ENCODE data around the gene PRKCH. TPM values are rescaled to one million over a fixed set of nuclear protein-coding genes. Genes with fewer than 3 reads are reported as not detected.

Gene PRKCH
- total RNA-seq, 1 experiment from 2014 or later, result 10.3 TPM

DNA sequence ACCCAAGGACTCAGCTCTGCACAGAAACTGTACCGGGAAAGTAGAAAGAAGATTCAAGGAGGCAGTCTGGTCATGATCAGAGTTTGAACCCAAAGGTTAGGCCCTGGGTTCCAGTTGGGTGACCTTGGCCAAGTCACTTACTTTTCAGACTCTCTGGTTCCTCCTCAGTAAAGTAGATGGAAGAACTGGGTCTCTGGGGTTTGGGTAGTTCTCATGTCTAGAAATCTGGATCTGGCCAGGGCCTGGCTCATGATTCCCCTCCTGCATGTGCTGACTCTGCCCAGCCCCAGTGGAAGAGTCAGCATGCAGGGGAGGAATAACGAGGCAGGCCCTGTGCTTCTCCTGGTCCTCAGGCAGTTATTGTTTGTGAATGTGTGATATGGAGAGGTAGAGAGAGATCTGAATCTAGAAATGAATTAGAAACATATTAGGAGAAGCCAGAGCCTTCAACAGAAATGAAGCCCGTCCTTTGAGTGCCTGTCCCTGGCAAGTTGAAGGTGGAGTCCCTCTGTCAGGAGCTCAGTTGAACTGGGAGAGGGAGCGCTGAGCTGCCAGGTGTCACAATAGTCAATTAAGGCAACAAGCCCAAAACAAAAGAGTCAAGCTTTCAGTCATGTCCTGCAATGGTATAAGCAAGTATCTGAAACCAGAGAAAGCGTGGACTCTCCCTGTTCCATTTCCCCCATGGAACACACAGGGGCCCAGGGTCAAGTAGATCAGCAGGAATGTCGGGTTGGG, 242.7 kb downstream of the PRKCH start:
- no peak for ATAC-seq
- ChIA-PET CTCF (no interaction called here), POLR2A (no interaction called here)

GRCh38 chr14:61564618-61565091, 243.3 kb downstream of the PRKCH start:
- peaks cover 8% of the 10 kb centered on the region for H3K27me3 Mint-ChIP-seq (ENCODE audit: low read depth)
- DNase-seq (ENCODE audit: low spot score) (no peak), ATAC-seq (no peak)
- H3K4me1 Mint-ChIP-seq, result peaks cover 48% of the 10 kb centered on the region
- no peaks in the 10 kb centered on the region for H3K36me3 Mint-ChIP-seq
- TF ChIP-seq MAX (CRISPR knock-in tag; IDR thresholded peaks at IDR 0.05), result no peak
- no peak for TF ChIP-seq NFE2L1 (CRISPR knock-in tag; IDR thresholded peaks at IDR 0.05)
- TF ChIP-seq, protein P1, sequence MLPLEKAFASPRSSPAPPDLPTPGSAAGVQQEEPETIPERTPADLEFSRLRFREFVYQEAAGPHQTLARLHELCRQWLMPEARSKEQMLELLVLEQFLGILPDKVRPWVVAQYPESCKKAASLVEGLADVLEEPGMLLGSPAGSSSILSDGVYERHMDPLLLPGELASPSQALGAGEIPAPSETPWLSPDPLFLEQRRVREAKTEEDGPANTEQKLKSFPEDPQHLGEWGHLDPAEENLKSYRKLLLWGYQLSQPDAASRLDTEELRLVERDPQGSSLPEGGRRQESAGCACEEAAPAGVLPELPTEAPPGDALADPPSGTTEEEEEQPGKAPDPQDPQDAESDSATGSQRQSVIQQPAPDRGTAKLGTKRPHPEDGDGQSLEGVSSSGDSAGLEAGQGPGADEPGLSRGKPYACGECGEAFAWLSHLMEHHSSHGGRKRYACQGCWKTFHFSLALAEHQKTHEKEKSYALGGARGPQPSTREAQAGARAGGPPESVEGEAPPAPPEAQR (CRISPR knock-in tag; IDR thresholded peaks at IDR 0.05), result no peak
- ChIA-PET CTCF (no interaction called here), POLR2A (no interaction called here)
- H3K4me3 Mint-ChIP-seq, result no peak overlapping the region
- H3K27ac Mint-ChIP-seq, result no peak overlapping the region
- no peaks in the 10 kb centered on the region for H3K9me3 Mint-ChIP-seq

More for the DNA sequence above, 242.7 kb downstream of the PRKCH start:
- Mint-ChIP-seq H3K27ac (no peak overlapping the region), H3K4me1 (peaks cover 42% of the 10 kb centered on the region), H3K27me3 (ENCODE audit: low read depth) (peaks cover 2% of the 10 kb centered on the region), H3K9me3 (no peaks in the 10 kb centered on the region), H3K4me3 (no peak overlapping the region), H3K36me3 (no peaks in the 10 kb centered on the region)
- TF ChIP-seq TEAD4 (CRISPR knock-in tag; IDR thresholded peaks at IDR 0.05) (no peak), AR (CRISPR knock-in tag; IDR thresholded peaks at IDR 0.05) (no peak), SP1 (CRISPR knock-in tag; conservative IDR thresholded peaks at IDR 0.05) (no peak), PREB (CRISPR knock-in tag; IDR thresholded peaks at IDR 0.05; ENCODE audit: borderline replicate concordance) (no peak)
- TF ChIP-seq, protein P2, sequence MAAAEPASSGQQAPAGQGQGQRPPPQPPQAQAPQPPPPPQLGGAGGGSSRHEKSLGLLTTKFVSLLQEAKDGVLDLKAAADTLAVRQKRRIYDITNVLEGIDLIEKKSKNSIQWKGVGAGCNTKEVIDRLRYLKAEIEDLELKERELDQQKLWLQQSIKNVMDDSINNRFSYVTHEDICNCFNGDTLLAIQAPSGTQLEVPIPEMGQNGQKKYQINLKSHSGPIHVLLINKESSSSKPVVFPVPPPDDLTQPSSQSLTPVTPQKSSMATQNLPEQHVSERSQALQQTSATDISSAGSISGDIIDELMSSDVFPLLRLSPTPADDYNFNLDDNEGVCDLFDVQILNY (CRISPR knock-in tag; IDR thresholded peaks at IDR 0.05), result no peak
- TF ChIP-seq, protein P3, sequence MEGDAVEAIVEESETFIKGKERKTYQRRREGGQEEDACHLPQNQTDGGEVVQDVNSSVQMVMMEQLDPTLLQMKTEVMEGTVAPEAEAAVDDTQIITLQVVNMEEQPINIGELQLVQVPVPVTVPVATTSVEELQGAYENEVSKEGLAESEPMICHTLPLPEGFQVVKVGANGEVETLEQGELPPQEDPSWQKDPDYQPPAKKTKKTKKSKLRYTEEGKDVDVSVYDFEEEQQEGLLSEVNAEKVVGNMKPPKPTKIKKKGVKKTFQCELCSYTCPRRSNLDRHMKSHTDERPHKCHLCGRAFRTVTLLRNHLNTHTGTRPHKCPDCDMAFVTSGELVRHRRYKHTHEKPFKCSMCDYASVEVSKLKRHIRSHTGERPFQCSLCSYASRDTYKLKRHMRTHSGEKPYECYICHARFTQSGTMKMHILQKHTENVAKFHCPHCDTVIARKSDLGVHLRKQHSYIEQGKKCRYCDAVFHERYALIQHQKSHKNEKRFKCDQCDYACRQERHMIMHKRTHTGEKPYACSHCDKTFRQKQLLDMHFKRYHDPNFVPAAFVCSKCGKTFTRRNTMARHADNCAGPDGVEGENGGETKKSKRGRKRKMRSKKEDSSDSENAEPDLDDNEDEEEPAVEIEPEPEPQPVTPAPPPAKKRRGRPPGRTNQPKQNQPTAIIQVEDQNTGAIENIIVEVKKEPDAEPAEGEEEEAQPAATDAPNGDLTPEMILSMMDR (IDR thresholded peaks at IDR 0.05), result no peak
- DNase-seq (ENCODE audit: low spot score), result no peak

DNA sequence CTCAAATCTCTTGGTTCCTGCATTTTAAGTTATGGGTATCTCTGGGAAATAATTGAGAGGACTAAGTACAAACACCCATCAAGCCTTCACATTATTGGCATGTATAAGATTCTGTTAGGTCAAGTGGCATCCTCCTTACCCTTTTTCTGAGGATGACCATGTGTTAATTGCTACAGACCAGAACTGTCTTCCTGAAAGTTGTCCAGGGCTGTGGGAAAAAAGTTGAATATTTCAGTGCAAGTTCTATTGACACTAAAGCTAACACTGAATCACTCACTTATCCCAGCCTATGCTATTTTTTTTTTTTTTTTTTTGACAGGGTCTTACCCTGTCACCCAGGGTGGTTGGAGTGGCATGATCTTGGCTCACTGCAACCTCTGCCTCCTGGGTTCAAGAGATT, 243.8 kb downstream of the PRKCH start:
- no peak for DNase-seq (ENCODE audit: low spot score)
- no peak for ATAC-seq
- Mint-ChIP-seq H3K4me1 (peaks cover 53% of the 10 kb centered on the region), H3K4me3 (no peak overlapping the region), H3K27ac (no peak overlapping the region), H3K36me3 (no peaks in the 10 kb centered on the region), H3K27me3 (ENCODE audit: low read depth) (peaks cover 10% of the 10 kb centered on the region), H3K9me3 (no peaks in the 10 kb centered on the region)
- ChIA-PET POLR2A (no interaction called here), CTCF (no interaction called here)
- no peak for TF ChIP-seq ESRRA (CRISPR knock-in tag; IDR thresholded peaks at IDR 0.05; ENCODE audit: borderline replicate concordance)
- no peak for TF ChIP-seq ZNF281 (CRISPR knock-in tag; IDR thresholded peaks at IDR 0.05)
- TF ChIP-seq HMGXB4 (CRISPR knock-in tag; IDR thresholded peaks at IDR 0.05), result no peak
- TF ChIP-seq NFE2L1 (CRISPR knock-in tag; IDR thresholded peaks at IDR 0.05), result no peak
- no peak for TF ChIP-seq KAT7 (CRISPR knock-in tag; IDR thresholded peaks at IDR 0.05; ENCODE audit: borderline replicate concordance)
- TF ChIP-seq GTF2I (CRISPR knock-in tag; conservative IDR thresholded peaks at IDR 0.05), result no peak
- no peak for TF ChIP-seq ELF4 (CRISPR knock-in tag; IDR thresholded peaks at IDR 0.05; ENCODE audit: low read depth)
- TF ChIP-seq E2F4 (CRISPR knock-in tag; IDR thresholded peaks at IDR 0.05; ENCODE audit: borderline replicate concordance, low read depth), result no peak

Data from WTC11 (cell line).